Calu3 (cell line): Measurements from ENCODE around the gene RTKN. TPM values are rescaled to one million over a fixed set of nuclear protein-coding genes. Genes with fewer than 3 reads are reported as not detected.

ENCODE experiments used
- BruUV-seq: library from RNA; stranded (reverse); fragments of 400-500 nt; replicated peaks from 2 replicates; lab custom pipeline; 2021; lab: Mats Ljungman, UMichigan
- CTCF ChIA-PET: fragments of 300-600 bp; sonication (Branson Sonifier 250); formaldehyde crosslinking; loops from one replicate; lab custom pipeline; 2022; ENCODE audit warnings: antibody characterized with exemption; lab: Charles Lee
- DNase-seq: peaks from one replicate; pipeline ENCODE4 v3.0.0; 2022
- H3K27ac Mint-ChIP-seq: one replicate; pipeline ENCODE4 v1.8.0; 2022; ENCODE audit warnings: mixed read lengths; ENCODE audit not compliant: unreplicated experiment
- H3K27me3 Mint-ChIP-seq: one replicate; pipeline ENCODE4 v1.8.0; 2022; ENCODE audit warnings: mixed read lengths; ENCODE audit not compliant: unreplicated experiment
- H3K36me3 Mint-ChIP-seq: one replicate; pipeline ENCODE4 v1.8.0; 2022; ENCODE audit warnings: mild to moderate bottlenecking, moderate library complexity, mixed read lengths; ENCODE audit not compliant: insufficient read depth, unreplicated experiment
- H3K4me1 Mint-ChIP-seq: one replicate; pipeline ENCODE4 v1.8.0; 2022; ENCODE audit warnings: mild to moderate bottlenecking, low read depth, mixed read lengths; ENCODE audit not compliant: unreplicated experiment
- H3K4me3 Mint-ChIP-seq: one replicate; pipeline ENCODE4 v1.8.0; 2022; ENCODE audit warnings: mild to moderate bottlenecking, low read depth, moderate library complexity, mixed read lengths; ENCODE audit not compliant: unreplicated experiment
- H3K9me3 Mint-ChIP-seq: one replicate; pipeline ENCODE4 v1.8.0; 2022; ENCODE audit warnings: low read depth, mixed read lengths; ENCODE audit not compliant: unreplicated experiment
- intact Hi-C: fragments of 100-400 bp; cut with micrococcal nuclease; formaldehyde crosslinking; loops from one replicate; pipeline ENCODE4 v1.10.0; 2022; ENCODE audit not compliant: unreplicated experiment
- total RNA-seq: library from RNA; stranded (reverse); gene quantifications from 2 replicates; pipeline ENCODE4 v1.2.3, GENCODE V29; 2022
- TF ChIP-seq, protein P1 (sequence below): fragments of 200-600 bp; IDR thresholded peaks from one replicate; pipeline ENCODE4 v1.8.0; 2022; ENCODE audit warnings: antibody characterized with exemption; ENCODE audit not compliant: unreplicated experiment

Gene RTKN
- total RNA-seq, 1 experiment from 2014 or later, result 97.6 TPM

DNA sequence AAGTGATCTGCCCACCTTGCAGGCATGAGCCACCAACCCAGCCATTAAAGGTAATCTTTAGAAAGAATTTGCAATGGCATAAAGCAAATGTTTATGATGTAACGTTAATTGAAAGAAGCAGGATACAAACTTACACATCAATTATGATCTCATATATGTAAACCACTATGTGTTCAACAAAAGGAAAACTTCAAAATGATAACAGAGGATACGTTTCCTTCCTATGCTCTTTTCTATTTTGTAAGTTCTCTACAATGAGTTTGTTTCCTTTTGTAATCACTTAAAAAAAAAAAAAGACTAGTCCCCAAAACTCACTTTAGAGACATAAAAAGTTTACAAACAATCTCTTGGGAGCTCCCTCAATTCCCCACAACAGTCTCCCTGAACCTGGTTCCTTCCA is 21.7 kb downstream of the RTKN start:
- no peak for DNase-seq
- no TSS peak for BruUV-seq
- Mint-ChIP-seq H3K4me1 (peaks cover 34% of the 10 kb centered on the region), H3K36me3 (peaks cover 46% of the 10 kb centered on the region), H3K4me3 (peak overlapping the region; percentile 99), H3K27me3 (peaks cover 2% of the 10 kb centered on the region), H3K9me3 (no peaks in the 10 kb centered on the region), H3K27ac (peak overlapping the region; percentile 49)
- CTCF ChIA-PET, result no interaction called here
- TF ChIP-seq, protein P1, sequence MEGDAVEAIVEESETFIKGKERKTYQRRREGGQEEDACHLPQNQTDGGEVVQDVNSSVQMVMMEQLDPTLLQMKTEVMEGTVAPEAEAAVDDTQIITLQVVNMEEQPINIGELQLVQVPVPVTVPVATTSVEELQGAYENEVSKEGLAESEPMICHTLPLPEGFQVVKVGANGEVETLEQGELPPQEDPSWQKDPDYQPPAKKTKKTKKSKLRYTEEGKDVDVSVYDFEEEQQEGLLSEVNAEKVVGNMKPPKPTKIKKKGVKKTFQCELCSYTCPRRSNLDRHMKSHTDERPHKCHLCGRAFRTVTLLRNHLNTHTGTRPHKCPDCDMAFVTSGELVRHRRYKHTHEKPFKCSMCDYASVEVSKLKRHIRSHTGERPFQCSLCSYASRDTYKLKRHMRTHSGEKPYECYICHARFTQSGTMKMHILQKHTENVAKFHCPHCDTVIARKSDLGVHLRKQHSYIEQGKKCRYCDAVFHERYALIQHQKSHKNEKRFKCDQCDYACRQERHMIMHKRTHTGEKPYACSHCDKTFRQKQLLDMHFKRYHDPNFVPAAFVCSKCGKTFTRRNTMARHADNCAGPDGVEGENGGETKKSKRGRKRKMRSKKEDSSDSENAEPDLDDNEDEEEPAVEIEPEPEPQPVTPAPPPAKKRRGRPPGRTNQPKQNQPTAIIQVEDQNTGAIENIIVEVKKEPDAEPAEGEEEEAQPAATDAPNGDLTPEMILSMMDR, result no peak
- intact Hi-C loops, result no loop called here

DNA sequence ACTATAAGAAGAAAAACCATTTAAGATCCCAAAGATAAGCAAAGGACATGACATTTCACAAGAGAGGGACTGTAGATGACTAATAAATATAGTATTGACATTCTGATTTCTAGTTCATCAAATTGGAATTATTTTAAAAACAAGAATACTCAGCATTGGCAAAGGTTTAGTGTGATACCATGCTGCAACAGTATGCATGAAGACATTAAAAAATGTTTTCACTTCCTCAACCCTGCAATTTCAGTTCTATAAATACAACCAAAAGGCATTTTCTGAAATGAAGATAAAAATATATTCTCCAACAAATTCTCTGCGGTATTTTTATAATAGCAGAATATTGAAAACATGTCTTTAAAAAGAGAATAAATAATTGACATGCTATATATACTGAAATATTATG is 22.4 kb downstream of the RTKN start:
- Mint-ChIP-seq H3K4me3 (no peak overlapping the region), H3K4me1 (peaks cover 33% of the 10 kb centered on the region), H3K27me3 (peaks cover 9% of the 10 kb centered on the region), H3K36me3 (peaks cover 46% of the 10 kb centered on the region), H3K9me3 (no peaks in the 10 kb centered on the region), H3K27ac (no peak overlapping the region)
- TF ChIP-seq, protein P1, result no peak
- intact Hi-C loops, result no loop called here
- CTCF ChIA-PET, result no interaction called here
- BruUV-seq, result no TSS peak
- no peak for DNase-seq

DNA sequence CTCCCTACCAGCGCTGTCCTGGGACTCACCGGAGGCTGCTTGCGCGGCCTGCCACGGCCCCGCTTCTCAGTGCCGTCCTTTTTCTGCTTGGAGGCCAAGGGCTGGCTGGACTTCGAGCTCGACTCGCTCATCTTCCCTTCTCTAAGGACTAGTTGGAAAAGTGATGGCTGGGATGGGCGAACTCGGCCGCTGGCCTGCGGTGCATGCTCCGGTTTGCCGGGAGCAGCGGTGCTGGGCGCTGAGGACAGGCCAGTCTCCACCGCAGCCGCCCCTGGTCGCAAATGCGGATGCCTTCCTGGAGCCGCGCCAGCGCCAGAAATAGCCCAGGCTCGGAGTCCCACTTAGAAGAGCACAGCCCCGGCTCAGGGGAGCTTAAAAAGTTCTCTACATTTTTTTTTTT is 23.4 kb downstream of the RTKN start:
- H3K9me3 Mint-ChIP-seq, result no peaks in the 10 kb centered on the region
- TF ChIP-seq, protein P1, result no peak
- intact Hi-C loops, result no loop called here
- H3K27ac Mint-ChIP-seq, result no peak overlapping the region
- H3K36me3 Mint-ChIP-seq, result peaks cover 37% of the 10 kb centered on the region
- no peak overlapping the region for H3K4me3 Mint-ChIP-seq
- peaks cover 19% of the 10 kb centered on the region for H3K27me3 Mint-ChIP-seq
- no peak for DNase-seq
- CTCF ChIA-PET, result no interaction called here
- BruUV-seq, result no TSS peak
- H3K4me1 Mint-ChIP-seq, result peaks cover 38% of the 10 kb centered on the region

DNA sequence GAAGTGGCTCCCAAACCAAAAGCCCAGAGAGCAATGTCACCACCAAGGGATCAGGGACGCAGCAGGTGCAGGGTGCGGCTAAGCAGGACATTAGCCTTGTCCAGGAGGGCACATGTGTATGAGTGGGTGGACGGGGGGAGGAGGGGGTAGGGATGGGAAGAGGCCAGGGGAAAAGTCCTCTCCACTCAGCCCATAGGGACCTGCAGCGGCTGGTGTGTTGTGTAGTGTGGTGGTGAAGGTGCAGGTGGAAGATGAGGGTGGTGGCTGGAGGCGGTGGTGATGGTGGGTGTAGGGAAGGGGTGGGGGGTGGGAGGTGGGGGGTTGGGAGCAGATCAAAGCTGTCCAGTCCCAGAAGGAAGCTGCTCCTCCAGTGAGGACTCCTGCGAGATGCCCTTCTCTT is 24.0 kb downstream of the RTKN start:
- no peak for DNase-seq
- CTCF ChIA-PET, result no interaction called here
- Mint-ChIP-seq H3K4me1 (peaks cover 37% of the 10 kb centered on the region), H3K9me3 (no peaks in the 10 kb centered on the region), H3K36me3 (peaks cover 31% of the 10 kb centered on the region), H3K27me3 (peaks cover 25% of the 10 kb centered on the region), H3K4me3 (no peak overlapping the region), H3K27ac (no peak overlapping the region)
- BruUV-seq, result no TSS peak
- TF ChIP-seq, protein P1, result no peak
- intact Hi-C loops, result no loop called here

DNA sequence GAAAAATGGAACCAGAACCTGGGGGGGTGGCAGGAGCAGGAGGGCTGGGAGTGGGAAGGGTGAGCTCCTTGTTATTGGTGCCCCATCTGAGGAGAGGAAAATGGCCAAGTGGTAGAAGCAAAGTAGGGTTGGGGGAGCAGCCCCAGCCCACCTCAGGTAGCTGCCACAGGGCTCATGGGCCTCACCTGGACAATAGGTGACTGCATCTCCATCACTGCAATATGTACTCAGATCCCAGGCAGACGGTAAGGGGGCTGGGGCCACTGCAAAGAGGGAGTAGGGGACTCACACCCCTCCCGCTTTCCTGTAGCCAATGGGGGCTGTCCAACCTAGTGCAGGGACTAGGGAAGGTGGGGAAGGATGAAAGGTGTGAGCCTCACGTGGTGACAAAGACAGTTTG is 24.5 kb downstream of the RTKN start:
- no peak for DNase-seq
- H3K4me1 Mint-ChIP-seq, result peaks cover 33% of the 10 kb centered on the region
- peaks cover 26% of the 10 kb centered on the region for H3K36me3 Mint-ChIP-seq
- no peak overlapping the region for H3K4me3 Mint-ChIP-seq
- CTCF ChIA-PET, result no interaction called here
- H3K9me3 Mint-ChIP-seq, result no peaks in the 10 kb centered on the region
- BruUV-seq, result no TSS peak
- peaks cover 28% of the 10 kb centered on the region for H3K27me3 Mint-ChIP-seq
- intact Hi-C loops, result no loop called here
- H3K27ac Mint-ChIP-seq, result no peak overlapping the region
- TF ChIP-seq, protein P1, result no peak
